HG03521 (cell line): Measurements from ENCODE around the gene HUS1B.

Source experiments
- ATAC-seq: cut with Tn5 transposase; IDR thresholded peaks from one replicate; pipeline ENCODE4 v1.9.1; 2021; ENCODE audit warnings: mild to moderate bottlenecking, moderate library complexity; ENCODE audit not compliant: unreplicated experiment

The HUS1B gene

GRCh38 chr6:624979-625378 lies 31.9 kb downstream of the HUS1B start:
- ATAC-seq, result no peak

- ATAC-seq, result no peak
These were observed 34.4 kb downstream of the HUS1B start for GRCh38 chr6:622462-622861.

- ATAC-seq, result no peak
These were observed 35.0 kb downstream of the HUS1B start for GRCh38 chr6:621931-622330.

- ATAC-seq, result no peak
These were observed 36.0 kb downstream of the HUS1B start for GRCh38 chr6:620950-621349.

- ATAC-seq, result no peak
These were observed 36.7 kb downstream of the HUS1B start for GRCh38 chr6:620166-620565.

- ATAC-seq, result no peak
These were observed 39.3 kb downstream of the HUS1B start for GRCh38 chr6:617456-618100.

GRCh38 chr6:613981-614380 lies 42.9 kb downstream of the HUS1B start:
- no peak for ATAC-seq

- no peak for ATAC-seq
These were observed 45.0 kb downstream of the HUS1B start for GRCh38 chr6:611928-612327.

- no peak for ATAC-seq
These were observed 46.0 kb downstream of the HUS1B start for GRCh38 chr6:610882-611281.

GRCh38 chr6:609905-610304 lies 47.0 kb downstream of the HUS1B start:
- ATAC-seq, result no peak

GRCh38 chr6:606829-607379 lies 50.0 kb downstream of the HUS1B start:
- ATAC-seq, result no peak
